Measurements from ENCODE around the gene TMEM108.

The TMEM108 gene

GRCh38 chr3:133025546-133025945, 12.6 kb upstream of the TMEM108 start:
- no peak overlapping the region for H2AFZ ChIP-seq (ENCODE audit: low read length)
- H4K20me1 ChIP-seq (ENCODE audit: insufficient read depth, low read length), result no peaks in the 10 kb centered on the region
- TF ChIP-seq CTCF (IDR thresholded peaks at IDR 0.05; ENCODE audit: low read length), result no peak
- no peaks in the 10 kb centered on the region for H3K36me3 ChIP-seq (ENCODE audit: insufficient read depth, low read length)
- no peaks in the 10 kb centered on the region for H3F3A ChIP-seq (ENCODE audit: insufficient read depth, low read length)
- no peak overlapping the region for H3K4me3 ChIP-seq (ENCODE audit: low read depth, low read length, poor library complexity, severe bottlenecking)
- H3K4me1 ChIP-seq (ENCODE audit: insufficient read depth, low read length, severe bottlenecking), result no peaks in the 10 kb centered on the region
- no peak overlapping the region for H3K9ac ChIP-seq (ENCODE audit: low read length)
- H3K79me2 ChIP-seq (ENCODE audit: insufficient read depth, low read length), result no peaks in the 10 kb centered on the region
- no peaks in the 10 kb centered on the region for H3K9me2 ChIP-seq (ENCODE audit: low read depth, low read length)
- H3K27me3 ChIP-seq (ENCODE audit: insufficient read depth, low read length), result no peaks in the 10 kb centered on the region
- H3K9me3 ChIP-seq (ENCODE audit: low read length), result no peaks in the 10 kb centered on the region
- no peak overlapping the region for H3K4me2 ChIP-seq (ENCODE audit: low read length)
- H3K27ac ChIP-seq (ENCODE audit: low read depth, low read length, poor library complexity, severe bottlenecking), result no peak overlapping the region

DNA sequence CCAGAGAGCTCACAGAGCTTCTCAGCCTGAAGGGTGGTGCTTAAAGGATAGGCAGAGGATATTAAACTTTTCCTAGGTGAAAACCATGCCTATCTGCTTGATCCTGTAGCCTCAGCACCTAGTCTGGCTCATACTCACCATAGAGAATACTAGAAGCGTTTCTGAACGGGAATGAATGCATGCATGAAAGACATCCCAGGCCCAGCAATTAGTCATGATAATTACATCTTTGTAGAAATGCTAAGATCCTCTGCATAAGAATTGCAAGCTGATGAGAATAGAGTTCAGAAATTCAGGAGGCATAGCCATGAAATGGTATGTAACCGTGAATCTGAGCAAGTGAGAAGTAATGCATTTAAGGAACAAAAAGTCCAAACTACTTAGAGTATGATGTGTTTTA, 5.9 kb upstream of the TMEM108 start:
- no peak overlapping the region for H2AFZ ChIP-seq (ENCODE audit: low read length)
- no peaks in the 10 kb centered on the region for H3F3A ChIP-seq (ENCODE audit: insufficient read depth, low read length)
- H3K4me2 ChIP-seq (ENCODE audit: low read length), result no peak overlapping the region
- H3K79me2 ChIP-seq (ENCODE audit: insufficient read depth, low read length), result no peaks in the 10 kb centered on the region
- H4K20me1 ChIP-seq (ENCODE audit: insufficient read depth, low read length), result no peaks in the 10 kb centered on the region
- H3K9ac ChIP-seq (ENCODE audit: low read length), result no peak overlapping the region
- no peaks in the 10 kb centered on the region for H3K9me2 ChIP-seq (ENCODE audit: low read depth, low read length)
- H3K36me3 ChIP-seq (ENCODE audit: insufficient read depth, low read length), result no peaks in the 10 kb centered on the region
- no peaks in the 10 kb centered on the region for H3K4me1 ChIP-seq (ENCODE audit: insufficient read depth, low read length, severe bottlenecking)
- no peak for TF ChIP-seq EZH2 (IDR thresholded peaks at IDR 0.05; ENCODE audit: borderline replicate concordance, low read length)
- no peak for TF ChIP-seq CTCF (IDR thresholded peaks at IDR 0.05; ENCODE audit: low read length)
- no peak overlapping the region for H3K27ac ChIP-seq (ENCODE audit: low read depth, low read length, poor library complexity, severe bottlenecking)
- H3K9me3 ChIP-seq (ENCODE audit: low read length), result no peaks in the 10 kb centered on the region
- no peak overlapping the region for H3K4me3 ChIP-seq (ENCODE audit: low read depth, low read length, poor library complexity, severe bottlenecking)
- H3K27me3 ChIP-seq (ENCODE audit: insufficient read depth, low read length), result no peaks in the 10 kb centered on the region

GRCh38 chr3:133037436-133037835, 755 bp upstream of the TMEM108 start:
- Histone ChIP-seq H3K4me2 (ENCODE audit: low read length) (no peak overlapping the region), H3K36me3 (ENCODE audit: insufficient read depth, low read length) (no peaks in the 10 kb centered on the region), H3K27me3 (ENCODE audit: insufficient read depth, low read length) (peaks cover 6% of the 10 kb centered on the region; the same call in 1 of the 2 replicates), H3K9me3 (ENCODE audit: low read length) (no peaks in the 10 kb centered on the region), H3K9ac (ENCODE audit: low read length) (no peak overlapping the region), H3K27ac (ENCODE audit: low read depth, low read length, poor library complexity, severe bottlenecking) (no peak overlapping the region), H3F3A (ENCODE audit: insufficient read depth, low read length) (no peaks in the 10 kb centered on the region), H3K9me2 (ENCODE audit: low read depth, low read length) (no peaks in the 10 kb centered on the region), H3K79me2 (ENCODE audit: insufficient read depth, low read length) (no peaks in the 10 kb centered on the region), H3K4me3 (ENCODE audit: low read depth, low read length, poor library complexity, severe bottlenecking) (no peak overlapping the region), H3K4me1 (ENCODE audit: insufficient read depth, low read length, severe bottlenecking) (no peaks in the 10 kb centered on the region), H4K20me1 (ENCODE audit: insufficient read depth, low read length) (no peaks in the 10 kb centered on the region), H2AFZ (ENCODE audit: low read length) (no peak overlapping the region)
- TF ChIP-seq EZH2 (IDR thresholded peaks at IDR 0.05; ENCODE audit: borderline replicate concordance, low read length), result no peak
- no peak for TF ChIP-seq CTCF (IDR thresholded peaks at IDR 0.05; ENCODE audit: low read length)

Measured in OCI-LY1 (cell line).